H9 (cell line): Measurements from ENCODE around the gene PCDHAC1. TPM values are rescaled to one million over a fixed set of nuclear protein-coding genes. Genes with fewer than 3 reads are reported as not detected.

Experiments used
- DNase-seq: peaks from one replicate; pipeline ENCODE4 v3.0.0-alpha.2; 2017
- H2AFZ ChIP-seq: one replicate; pipeline ENCODE4 v1.6.1; 2013; ENCODE audit warnings: mild to moderate bottlenecking, low read length, control low read depth, moderate library complexity
- H2AK5ac ChIP-seq: 2 replicates; pipeline ENCODE4 v1.6.1; 2013; ENCODE audit warnings: low read length, control low read depth, mixed read lengths; ENCODE audit not compliant: insufficient read length
- H2BK120ac ChIP-seq: one replicate; pipeline ENCODE4 v1.6.1; 2013; ENCODE audit warnings: low read depth, mild to moderate bottlenecking, low read length, control low read depth, inconsistent platforms; ENCODE audit not compliant: poor library complexity, severe bottlenecking
- H2BK12ac ChIP-seq: 2 replicates; pipeline ENCODE4 v1.6.1; 2013; ENCODE audit warnings: low read length, control low read depth, mixed read lengths, low read depth; ENCODE audit not compliant: insufficient read length
- H2BK15ac ChIP-seq: 2 replicates; pipeline ENCODE4 v1.6.1; 2013; ENCODE audit warnings: low read depth, low read length, control low read depth
- H2BK20ac ChIP-seq: one replicate; pipeline ENCODE4 v1.6.1; 2013; ENCODE audit warnings: low read depth, mild to moderate bottlenecking, low read length, control low read depth, inconsistent platforms; ENCODE audit not compliant: poor library complexity, severe bottlenecking
- H2BK5ac ChIP-seq: 2 replicates; pipeline ENCODE4 v1.6.1; 2013; ENCODE audit warnings: low read length, control low read depth, mixed read lengths; ENCODE audit not compliant: insufficient read length
- H3K14ac ChIP-seq: 2 replicates; pipeline ENCODE4 v1.6.1; 2013; ENCODE audit warnings: low read length, control low read depth; ENCODE audit not compliant: insufficient read depth
- H3K18ac ChIP-seq: 2 replicates; pipeline ENCODE4 v1.6.1; 2013; ENCODE audit warnings: low read depth, mild to moderate bottlenecking, mixed read lengths, low read length, control low read depth; ENCODE audit not compliant: insufficient read length
- H3K23ac ChIP-seq: 2 replicates; pipeline ENCODE4 v1.6.1; 2013; ENCODE audit warnings: low read length, control low read depth, mixed read lengths, low read depth; ENCODE audit not compliant: insufficient read length
- H3K23me2 ChIP-seq: 2 replicates; pipeline ENCODE4 v1.6.1; 2013; ENCODE audit warnings: low read depth, mild to moderate bottlenecking, mixed read lengths, low read length, control low read depth; ENCODE audit not compliant: insufficient read length, poor library complexity, severe bottlenecking
- H3K27ac ChIP-seq: 2 replicates; pipeline ENCODE4 v1.5.1; 2013; ENCODE audit warnings: low read length, control low read depth, mixed read lengths, low read depth; ENCODE audit not compliant: insufficient read length
- H3K27me3 ChIP-seq: 2 replicates; pipeline ENCODE4 v1.6.1; 2013; ENCODE audit warnings: low read length, control low read depth, inconsistent platforms; ENCODE audit not compliant: insufficient read depth
- H3K4ac ChIP-seq: 2 replicates; pipeline ENCODE4 v1.6.1; 2013; ENCODE audit warnings: low read depth, mild to moderate bottlenecking, control low read depth, inconsistent platforms, low read length, moderate library complexity
- H3K4me1 ChIP-seq: 2 replicates; pipeline ENCODE4 v1.6.1; 2013; ENCODE audit warnings: low read length, control low read depth, inconsistent platforms; ENCODE audit not compliant: insufficient read depth
- H3K4me2 ChIP-seq: 2 replicates; pipeline ENCODE4 v1.6.1; 2013; ENCODE audit warnings: low read length, control low read depth, mixed read lengths; ENCODE audit not compliant: insufficient read length, insufficient read depth
- H3K56ac ChIP-seq: 2 replicates; pipeline ENCODE4 v1.6.1; 2013; ENCODE audit warnings: low read depth, mild to moderate bottlenecking, mixed read lengths, low read length, control low read depth; ENCODE audit not compliant: insufficient read length
- H3K79me1 ChIP-seq: 2 replicates; pipeline ENCODE4 v1.6.1; 2013; ENCODE audit warnings: low read depth, mild to moderate bottlenecking, moderate library complexity, low read length, control low read depth, inconsistent platforms; ENCODE audit not compliant: insufficient read depth, poor library complexity, severe bottlenecking
- H3K79me2 ChIP-seq: 2 replicates; pipeline ENCODE4 v1.6.1; 2013; ENCODE audit warnings: low read length, control low read depth, inconsistent platforms; ENCODE audit not compliant: insufficient read depth
- H3K9ac ChIP-seq: 2 replicates; pipeline ENCODE4 v1.6.1; 2013; ENCODE audit warnings: low read length, control low read depth, mixed read lengths; ENCODE audit not compliant: insufficient read length; ENCODE audit errors: extremely low read depth
- H3K9me3 ChIP-seq: one replicate; pipeline ENCODE4 v1.6.1; 2013; ENCODE audit warnings: low read depth, low read length, inconsistent platforms; ENCODE audit not compliant: control insufficient read depth
- H3T11ph ChIP-seq: one replicate; pipeline ENCODE4 v1.6.1; 2013; ENCODE audit warnings: mild to moderate bottlenecking, low read length, control low read depth, inconsistent platforms
- H4K20me1 ChIP-seq: one replicate; pipeline ENCODE4 v1.6.1; 2013; ENCODE audit not compliant: control insufficient read depth, insufficient read length, insufficient read depth
- H4K5ac ChIP-seq: 2 replicates; pipeline ENCODE4 v1.6.1; 2013; ENCODE audit warnings: low read depth, mild to moderate bottlenecking, mixed read lengths, low read length, control low read depth; ENCODE audit not compliant: insufficient read length
- H4K8ac ChIP-seq: replicated peaks from 2 replicates; pipeline ENCODE4 v1.6.1; 2013; ENCODE audit warnings: low read length, control low read depth, mixed read lengths, low read depth; ENCODE audit not compliant: insufficient read length
- H4K91ac ChIP-seq: 2 replicates; pipeline ENCODE4 v1.6.1; 2013; ENCODE audit warnings: low read depth, mild to moderate bottlenecking, moderate library complexity, mixed read lengths, low read length, control low read depth; ENCODE audit not compliant: insufficient read length
- H3K27ac Mint-ChIP-seq, 3 experiments: 2 replicates in 2 of 3; 3 replicates in 1 of 3; pipeline ENCODE4 v1.8.0; 2020 to 2021; ENCODE audit warnings: mixed read lengths in 3 of 3, mild to moderate bottlenecking in 1 of 3, moderate library complexity in 1 of 3
- H3K27me3 Mint-ChIP-seq: 2 replicates; pipeline ENCODE4 v1.8.0; 2021; ENCODE audit warnings: low read depth, mild to moderate bottlenecking, moderate library complexity, mixed read lengths
- H3K36me3 Mint-ChIP-seq, 3 experiments: 2 replicates in 2 of 3; 3 replicates in 1 of 3; pipeline ENCODE4 v1.8.0; 2020 to 2021; ENCODE audit warnings: low read depth in 3 of 3, mixed read lengths in 3 of 3; ENCODE audit not compliant: insufficient read depth in 1 of 3
- H3K4me1 Mint-ChIP-seq, 2 experiments: 2 replicates each; pipeline ENCODE4 v1.8.0; 2020; ENCODE audit warnings: mixed read lengths in 2 of 2
- H3K4me3 Mint-ChIP-seq, 2 experiments: 2 replicates in 1 of 2; 3 replicates in 1 of 2; pipeline ENCODE4 v1.8.0; 2020 to 2021; ENCODE audit warnings: mild to moderate bottlenecking in 2 of 2, mixed read lengths in 2 of 2, moderate library complexity in 1 of 2
- H3K9me3 Mint-ChIP-seq, 2 experiments: 2 replicates in 1 of 2; 3 replicates in 1 of 2; pipeline ENCODE4 v1.8.0; 2020; ENCODE audit warnings: mild to moderate bottlenecking in 2 of 2, mixed read lengths in 2 of 2, moderate library complexity in 1 of 2
- WGBS: extraction: QIAGEN DNeasy Blood & Tissue Kit; methylation state at CpG from one replicate; pipeline ENCODE4 v1.1.7; 2013; ENCODE audit warnings: missing lambda C conversion rate, low lambda C conversion rate, mixed read lengths; ENCODE audit not compliant: insufficient read length; ENCODE audit errors: extremely low coverage; 5-methylcytosine and 5-hydroxymethylcytosine counted together
- total RNA-seq: library from RNA; stranded (reverse); gene quantifications from 2 replicates; pipeline ENCODE4 v1.2.1, GENCODE V29; 2021
- TF ChIP-seq, protein P1 (sequence below): fragments of 200-600 bp; sonication (generic); conservative IDR thresholded peaks from 3 replicates; pipeline ENCODE4 v1.8.0; 2021; ENCODE audit warnings: antibody characterized with exemption, mild to moderate bottlenecking

Gene PCDHAC1
- total RNA-seq, 1 experiment from 2014 or later: 8.7 TPM

GRCh38 chr5:140977003-140977402, 50.9 kb downstream of the PCDHAC1 start:
- no peak overlapping the region for H3K27ac ChIP-seq
- Mint-ChIP-seq H3K27ac (no peak overlapping the region), H3K9me3 (no peaks in the 10 kb centered on the region), H3K4me3 (no peak overlapping the region), H3K4me1 (peaks cover 19 to 23% of the 10 kb centered on the region in 2 experiments), H3K27me3 (no peaks in the 10 kb centered on the region), H3K36me3 (no peaks in the 10 kb centered on the region)
- no peaks in the 10 kb centered on the region for H3K23me2 ChIP-seq
- H3K79me2 ChIP-seq: no peaks in the 10 kb centered on the region
- H2BK5ac ChIP-seq: no peak overlapping the region
- no peaks in the 10 kb centered on the region for H3K27me3 ChIP-seq
- no peak overlapping the region for H2BK20ac ChIP-seq
- H3K4me1 ChIP-seq: peaks cover 9% of the 10 kb centered on the region; the same call in 1 of the 2 replicates
- no peak overlapping the region for H2BK15ac ChIP-seq
- H3K23ac ChIP-seq: no peak overlapping the region
- H2BK12ac ChIP-seq: no peak overlapping the region
- H4K20me1 ChIP-seq: no peaks in the 10 kb centered on the region
- H4K8ac ChIP-seq: no peak overlapping the region
- no peak for DNase-seq
- WGBS: no CpG with 5 or more reads among the region's 3 CpGs
- no peak overlapping the region for H3T11ph ChIP-seq
- no peak overlapping the region for H2AFZ ChIP-seq
- H3K18ac ChIP-seq: no peak overlapping the region
- H3K14ac ChIP-seq: no peak overlapping the region
- H3K9me3 ChIP-seq: no peaks in the 10 kb centered on the region
- H3K4me2 ChIP-seq: no peak overlapping the region
- TF ChIP-seq, protein P1, sequence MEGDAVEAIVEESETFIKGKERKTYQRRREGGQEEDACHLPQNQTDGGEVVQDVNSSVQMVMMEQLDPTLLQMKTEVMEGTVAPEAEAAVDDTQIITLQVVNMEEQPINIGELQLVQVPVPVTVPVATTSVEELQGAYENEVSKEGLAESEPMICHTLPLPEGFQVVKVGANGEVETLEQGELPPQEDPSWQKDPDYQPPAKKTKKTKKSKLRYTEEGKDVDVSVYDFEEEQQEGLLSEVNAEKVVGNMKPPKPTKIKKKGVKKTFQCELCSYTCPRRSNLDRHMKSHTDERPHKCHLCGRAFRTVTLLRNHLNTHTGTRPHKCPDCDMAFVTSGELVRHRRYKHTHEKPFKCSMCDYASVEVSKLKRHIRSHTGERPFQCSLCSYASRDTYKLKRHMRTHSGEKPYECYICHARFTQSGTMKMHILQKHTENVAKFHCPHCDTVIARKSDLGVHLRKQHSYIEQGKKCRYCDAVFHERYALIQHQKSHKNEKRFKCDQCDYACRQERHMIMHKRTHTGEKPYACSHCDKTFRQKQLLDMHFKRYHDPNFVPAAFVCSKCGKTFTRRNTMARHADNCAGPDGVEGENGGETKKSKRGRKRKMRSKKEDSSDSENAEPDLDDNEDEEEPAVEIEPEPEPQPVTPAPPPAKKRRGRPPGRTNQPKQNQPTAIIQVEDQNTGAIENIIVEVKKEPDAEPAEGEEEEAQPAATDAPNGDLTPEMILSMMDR: no peak
- H3K79me1 ChIP-seq: no peaks in the 10 kb centered on the region
- no peak overlapping the region for H3K4ac ChIP-seq
- no peak overlapping the region for H4K5ac ChIP-seq
- H2BK120ac ChIP-seq: no peak overlapping the region
- H2AK5ac ChIP-seq: no peak overlapping the region
- H3K56ac ChIP-seq: no peak overlapping the region
- H3K9ac ChIP-seq: no peak overlapping the region
- no peak overlapping the region for H4K91ac ChIP-seq
